Measurements from ENCODE around the gene MGRN1. TPM values are rescaled to one million over a fixed set of nuclear protein-coding genes. Genes with fewer than 3 reads are reported as not detected.

MGRN1 gene
- total RNA-seq, 1 experiment from 2014 or later = 54.6 TPM

DNA sequence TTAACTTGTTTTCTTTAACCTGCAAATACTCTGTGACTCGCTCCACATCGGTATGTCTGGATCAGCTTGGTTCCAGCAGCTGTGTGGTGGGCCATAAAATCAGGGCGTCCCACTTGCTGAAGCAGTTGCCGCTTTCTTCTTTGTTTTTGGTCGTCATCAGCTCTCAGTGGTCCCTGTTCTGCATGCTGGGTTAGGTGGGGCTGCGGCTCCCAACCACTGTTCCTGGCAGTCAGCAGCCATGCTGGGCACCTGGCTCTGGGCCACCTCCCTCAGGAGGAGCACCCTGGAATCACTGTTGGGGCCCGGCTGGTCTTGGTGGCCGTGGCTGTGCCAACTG lies 23.0 kb downstream of the MGRN1 start:
- no peak for DNase-seq (ENCODE audit: low spot score)
- Histone ChIP-seq H3K27me3 (replicated peaks; ENCODE audit: insufficient read depth, low read depth, low read length, poor library complexity) (no peaks in the 10 kb centered on the region), H3K36me3 (ENCODE audit: insufficient read depth, low read length, poor library complexity, severe bottlenecking) (peaks cover 5% of the 10 kb centered on the region), H3K4me1 (ENCODE audit: insufficient read depth, low read length, poor library complexity, severe bottlenecking) (no peaks in the 10 kb centered on the region), H3K9me3 (ENCODE audit: low read depth, low read length, poor library complexity, severe bottlenecking) (no peaks in the 10 kb centered on the region), H3K4me3 (ENCODE audit: low read depth, low read length, poor library complexity, severe bottlenecking) (no peak overlapping the region), H3K27ac (ENCODE audit: low read depth, low read length, poor library complexity, severe bottlenecking) (no peak overlapping the region)
- BruUV-seq (replicated peaks) = no TSS peak
- ChIA-PET POLR2A (ENCODE audit: low non-redundant PET) (no interaction called here), CTCF (no interaction called here)
- TF ChIP-seq, protein P1, sequence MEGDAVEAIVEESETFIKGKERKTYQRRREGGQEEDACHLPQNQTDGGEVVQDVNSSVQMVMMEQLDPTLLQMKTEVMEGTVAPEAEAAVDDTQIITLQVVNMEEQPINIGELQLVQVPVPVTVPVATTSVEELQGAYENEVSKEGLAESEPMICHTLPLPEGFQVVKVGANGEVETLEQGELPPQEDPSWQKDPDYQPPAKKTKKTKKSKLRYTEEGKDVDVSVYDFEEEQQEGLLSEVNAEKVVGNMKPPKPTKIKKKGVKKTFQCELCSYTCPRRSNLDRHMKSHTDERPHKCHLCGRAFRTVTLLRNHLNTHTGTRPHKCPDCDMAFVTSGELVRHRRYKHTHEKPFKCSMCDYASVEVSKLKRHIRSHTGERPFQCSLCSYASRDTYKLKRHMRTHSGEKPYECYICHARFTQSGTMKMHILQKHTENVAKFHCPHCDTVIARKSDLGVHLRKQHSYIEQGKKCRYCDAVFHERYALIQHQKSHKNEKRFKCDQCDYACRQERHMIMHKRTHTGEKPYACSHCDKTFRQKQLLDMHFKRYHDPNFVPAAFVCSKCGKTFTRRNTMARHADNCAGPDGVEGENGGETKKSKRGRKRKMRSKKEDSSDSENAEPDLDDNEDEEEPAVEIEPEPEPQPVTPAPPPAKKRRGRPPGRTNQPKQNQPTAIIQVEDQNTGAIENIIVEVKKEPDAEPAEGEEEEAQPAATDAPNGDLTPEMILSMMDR (conservative IDR thresholded peaks at IDR 0.05; ENCODE audit: low read depth, low read length) = no peak
- no peak for TF ChIP-seq EZH2 (IDR thresholded peaks at IDR 0.05; ENCODE audit: borderline replicate concordance, low read depth, low read length, poor library complexity, severe bottlenecking)
- intact Hi-C loops (cut with micrococcal nuclease; ENCODE audit: unreplicated experiment) = no loop called here

DNA sequence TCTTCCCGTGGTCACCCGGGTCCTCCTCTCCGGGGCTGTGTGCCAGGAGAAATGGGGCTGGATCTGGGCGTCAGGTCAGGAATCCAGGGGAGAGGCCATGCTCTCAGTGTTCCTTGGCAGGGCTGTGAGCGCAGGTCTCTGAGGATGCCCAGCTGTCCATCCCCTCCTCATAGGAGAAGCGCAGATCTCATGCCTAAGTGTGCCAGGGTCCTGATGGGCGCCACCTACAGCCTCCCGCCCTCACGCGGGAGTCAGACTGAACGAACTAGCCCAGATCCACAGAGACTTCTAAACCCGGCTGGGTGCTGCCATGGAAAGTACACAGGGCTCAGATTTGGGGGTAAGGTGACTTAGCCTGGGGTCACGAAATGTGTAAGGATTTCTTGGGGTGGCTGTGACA lies 24.3 kb downstream of the MGRN1 start:
- no peaks in the 10 kb centered on the region for H3K9me3 ChIP-seq (ENCODE audit: low read depth, low read length, poor library complexity, severe bottlenecking)
- ChIA-PET CTCF (no interaction called here), POLR2A (ENCODE audit: low non-redundant PET) (no interaction called here)

DNA sequence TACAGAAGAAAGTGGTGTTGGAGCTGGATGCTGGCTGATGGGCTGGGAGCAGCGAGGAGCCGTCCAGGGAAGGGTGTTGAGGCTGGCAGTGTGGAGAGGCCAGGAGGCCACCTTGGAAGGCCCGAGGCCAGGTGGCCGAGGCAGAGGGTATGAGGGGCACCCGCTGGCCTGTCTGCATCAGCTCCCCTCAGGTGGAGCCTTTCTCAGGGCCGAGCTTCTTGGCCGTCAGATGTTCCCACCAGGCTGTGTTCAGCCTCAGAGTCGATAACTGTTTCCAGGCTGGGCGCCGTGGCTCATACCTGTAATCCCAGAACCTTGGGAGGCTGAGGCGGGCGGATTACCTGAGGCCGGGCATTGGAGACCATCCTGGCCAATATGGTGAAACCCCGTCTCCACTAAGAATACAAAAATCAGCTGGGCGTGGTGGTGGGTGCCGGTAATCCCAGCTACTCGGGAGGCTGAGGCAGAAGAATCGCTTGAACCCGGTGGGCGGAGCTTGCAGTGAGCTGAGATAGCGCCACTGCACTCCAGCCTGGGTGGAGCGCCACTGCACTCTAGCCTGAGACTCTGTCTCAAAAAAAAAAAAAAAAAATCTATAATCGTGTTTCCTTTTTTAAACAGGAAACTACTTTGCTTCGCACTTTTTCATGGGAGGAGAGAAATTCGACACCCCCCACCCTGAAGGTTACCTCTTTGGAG lies 25.3 kb downstream of the MGRN1 start:
- intact Hi-C loops (cut with micrococcal nuclease; ENCODE audit: unreplicated experiment) = no loop called here
- ChIA-PET POLR2A (ENCODE audit: low non-redundant PET) (no interaction called here), CTCF (no interaction called here)
- Histone ChIP-seq H3K36me3 (ENCODE audit: insufficient read depth, low read length, poor library complexity, severe bottlenecking) (peaks cover 7% of the 10 kb centered on the region), H3K9me3 (ENCODE audit: low read depth, low read length, poor library complexity, severe bottlenecking) (no peaks in the 10 kb centered on the region), H3K27me3 (replicated peaks; ENCODE audit: insufficient read depth, low read depth, low read length, poor library complexity) (no peaks in the 10 kb centered on the region), H3K27ac (ENCODE audit: low read depth, low read length, poor library complexity, severe bottlenecking) (no peak overlapping the region), H3K4me1 (ENCODE audit: insufficient read depth, low read length, poor library complexity, severe bottlenecking) (no peaks in the 10 kb centered on the region), H3K4me3 (ENCODE audit: low read depth, low read length, poor library complexity, severe bottlenecking) (no peak overlapping the region)
- no TSS peak for BruUV-seq (replicated peaks)
- TF ChIP-seq, protein P1 (conservative IDR thresholded peaks at IDR 0.05; ENCODE audit: low read depth, low read length) = no peak
- TF ChIP-seq EZH2 (IDR thresholded peaks at IDR 0.05; ENCODE audit: borderline replicate concordance, low read depth, low read length, poor library complexity, severe bottlenecking) = no peak
- DNase-seq (ENCODE audit: low spot score) = no peak

More for the DNA sequence above, 24.3 kb downstream of the MGRN1 start:
- Histone ChIP-seq H3K4me3 (ENCODE audit: low read depth, low read length, poor library complexity, severe bottlenecking) (no peak overlapping the region), H3K27ac (ENCODE audit: low read depth, low read length, poor library complexity, severe bottlenecking) (no peak overlapping the region), H3K36me3 (ENCODE audit: insufficient read depth, low read length, poor library complexity, severe bottlenecking) (peaks cover 5% of the 10 kb centered on the region), H3K4me1 (ENCODE audit: insufficient read depth, low read length, poor library complexity, severe bottlenecking) (no peaks in the 10 kb centered on the region), H3K27me3 (replicated peaks; ENCODE audit: insufficient read depth, low read depth, low read length, poor library complexity) (no peaks in the 10 kb centered on the region)
- intact Hi-C loops (cut with micrococcal nuclease; ENCODE audit: unreplicated experiment) = no loop called here
- TF ChIP-seq, protein P1 (conservative IDR thresholded peaks at IDR 0.05; ENCODE audit: low read depth, low read length) = no peak
- TF ChIP-seq EZH2 (IDR thresholded peaks at IDR 0.05; ENCODE audit: borderline replicate concordance, low read depth, low read length, poor library complexity, severe bottlenecking) = no peak
- no peak for DNase-seq (ENCODE audit: low spot score)
- BruUV-seq (replicated peaks) = no TSS peak
